ENCODE measurements around the gene SELENOI.

The SELENOI gene

GRCh38 chr2:26412091-26412673 is 66.2 kb downstream of the SELENOI start:
- DNase-seq, result no peak

- no peak for DNase-seq
Observed at GRCh38 chr2:26414311-26414710, 68.4 kb downstream of the SELENOI start.

GRCh38 chr2:26421961-26422360 is 76.0 kb downstream of the SELENOI start:
- no peak for DNase-seq

- no peak for DNase-seq
Observed at GRCh38 chr2:26422947-26423629, 77.1 kb downstream of the SELENOI start.

- DNase-seq, result no peak
Observed at GRCh38 chr2:26423750-26424149, 77.8 kb downstream of the SELENOI start.

- no peak for DNase-seq
Observed at GRCh38 chr2:26424221-26424620, 78.3 kb downstream of the SELENOI start.

- no peak for DNase-seq
Observed at GRCh38 chr2:26428846-26429245, 82.9 kb downstream of the SELENOI start.

- DNase-seq, result no peak
Observed at GRCh38 chr2:26429779-26430578, 84.0 kb downstream of the SELENOI start.

GRCh38 chr2:26430826-26431225 is 84.9 kb downstream of the SELENOI start:
- no peak for DNase-seq

GRCh38 chr2:26432363-26432762 is 86.4 kb downstream of the SELENOI start:
- DNase-seq, result no peak

GRCh38 chr2:26432859-26433258 is 86.9 kb downstream of the SELENOI start:
- DNase-seq, result no peak

GRCh38 chr2:26435106-26435505 is 89.2 kb downstream of the SELENOI start:
- no peak for DNase-seq

- no peak for DNase-seq
Observed at GRCh38 chr2:26438526-26438925, 92.6 kb downstream of the SELENOI start.

GRCh38 chr2:26438926-26439325 is 93.0 kb downstream of the SELENOI start:
- DNase-seq, result no peak

- DNase-seq, result no peak
Observed at GRCh38 chr2:26442301-26442700, 96.4 kb downstream of the SELENOI start.

GRCh38 chr2:26442707-26443106 is 96.8 kb downstream of the SELENOI start:
- DNase-seq, result no peak

GRCh38 chr2:26444236-26444635 is 98.3 kb downstream of the SELENOI start:
- no peak for DNase-seq
